Measurements from ENCODE around the gene COLQ.
"Not testable (repeated sequence)": the region's sequence is repeated elsewhere in the genome, so short reads cannot be mapped to it uniquely, and the experiment has no call there.

GRCh38 chr3:15456915-15457314 is 64.6 kb downstream of the COLQ start:
- TF ChIP-seq, protein P1, sequence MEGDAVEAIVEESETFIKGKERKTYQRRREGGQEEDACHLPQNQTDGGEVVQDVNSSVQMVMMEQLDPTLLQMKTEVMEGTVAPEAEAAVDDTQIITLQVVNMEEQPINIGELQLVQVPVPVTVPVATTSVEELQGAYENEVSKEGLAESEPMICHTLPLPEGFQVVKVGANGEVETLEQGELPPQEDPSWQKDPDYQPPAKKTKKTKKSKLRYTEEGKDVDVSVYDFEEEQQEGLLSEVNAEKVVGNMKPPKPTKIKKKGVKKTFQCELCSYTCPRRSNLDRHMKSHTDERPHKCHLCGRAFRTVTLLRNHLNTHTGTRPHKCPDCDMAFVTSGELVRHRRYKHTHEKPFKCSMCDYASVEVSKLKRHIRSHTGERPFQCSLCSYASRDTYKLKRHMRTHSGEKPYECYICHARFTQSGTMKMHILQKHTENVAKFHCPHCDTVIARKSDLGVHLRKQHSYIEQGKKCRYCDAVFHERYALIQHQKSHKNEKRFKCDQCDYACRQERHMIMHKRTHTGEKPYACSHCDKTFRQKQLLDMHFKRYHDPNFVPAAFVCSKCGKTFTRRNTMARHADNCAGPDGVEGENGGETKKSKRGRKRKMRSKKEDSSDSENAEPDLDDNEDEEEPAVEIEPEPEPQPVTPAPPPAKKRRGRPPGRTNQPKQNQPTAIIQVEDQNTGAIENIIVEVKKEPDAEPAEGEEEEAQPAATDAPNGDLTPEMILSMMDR (conservative IDR thresholded peaks at IDR 0.05; ENCODE audit: low read depth, low read length) = not testable (repeated sequence)
- not testable (repeated sequence) for TF ChIP-seq EZH2phosphoT487 (IDR thresholded peaks at IDR 0.05; ENCODE audit: borderline replicate concordance, low read length); EZH2 (IDR thresholded peaks at IDR 0.05; ENCODE audit: low read length, unreplicated experiment)
